ENCODE results near the gene POPDC2.
"Not testable (repeated sequence)": the region's sequence is repeated elsewhere in the genome, so short reads cannot be mapped to it uniquely, and the experiment has no call there.

The POPDC2 gene

DNA sequence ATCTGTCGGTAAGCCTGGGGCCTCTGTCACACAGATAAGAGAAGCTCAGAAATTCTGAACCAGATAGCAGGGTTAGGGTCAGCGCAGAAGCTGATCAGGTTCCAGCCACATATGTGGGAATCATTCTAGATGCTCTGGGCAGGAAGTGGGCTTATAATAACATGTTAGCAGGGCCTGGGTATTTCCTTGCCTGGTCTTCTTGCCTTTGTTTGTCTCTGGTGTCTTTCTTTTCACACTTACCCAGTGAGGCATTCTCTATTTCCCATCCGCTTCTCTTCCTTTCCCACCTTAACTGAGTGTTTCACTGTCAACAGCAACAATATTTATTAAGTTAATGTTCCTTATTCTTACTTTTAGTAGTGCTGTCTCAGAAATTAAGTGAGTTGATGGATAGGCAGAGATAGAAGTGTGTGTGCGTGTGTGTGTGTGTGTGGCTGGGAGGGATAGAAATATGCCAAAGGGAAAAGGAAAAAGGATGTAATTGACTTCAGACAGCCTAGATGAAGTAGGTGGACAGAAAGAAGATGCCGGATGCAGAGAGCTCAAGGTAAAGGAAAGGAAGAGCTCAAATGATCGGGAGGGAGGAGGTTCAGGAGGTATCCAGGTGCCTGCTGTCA, 60.7 kb downstream of the POPDC2 start:
- no peak for TF ChIP-seq POLR2A (IDR thresholded peaks at IDR 0.05; ENCODE audit: low read depth, low read length)
- DNase-seq (ENCODE audit: insufficient read length, low spot score) (no peak), FAIRE-seq (no peak)

DNA sequence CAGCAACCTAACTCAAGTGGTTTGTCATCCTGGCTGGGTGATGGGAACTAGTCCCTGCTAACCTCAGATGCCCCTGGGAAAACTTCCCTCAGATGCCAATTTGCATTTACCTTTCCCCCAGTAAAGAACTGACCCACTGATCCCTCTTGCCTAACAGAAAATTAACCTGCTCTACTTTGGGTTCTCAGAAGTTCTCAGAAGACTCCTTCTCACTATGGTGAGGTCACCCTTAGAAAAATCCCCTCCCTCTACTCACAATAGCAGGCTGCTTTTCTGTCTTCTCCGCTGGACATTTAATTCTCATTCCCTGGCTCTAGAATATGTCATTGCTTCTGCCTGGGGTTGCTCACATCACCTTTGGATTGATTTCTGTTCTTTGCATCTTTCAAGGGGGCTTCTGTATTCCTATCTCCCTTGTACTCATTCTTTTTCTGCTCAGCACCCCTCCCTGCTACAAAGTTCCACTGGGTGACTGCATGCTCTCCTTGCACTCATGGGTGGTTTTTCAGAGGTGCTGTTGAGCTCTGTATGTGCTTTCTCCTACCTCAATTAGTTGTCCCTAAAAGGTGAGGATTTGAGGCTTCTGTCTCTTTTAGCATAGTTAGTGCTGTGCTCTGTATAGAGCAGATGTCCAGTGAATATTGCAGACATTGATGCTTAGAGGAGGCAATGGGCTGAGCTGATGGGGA, 61.8 kb downstream of the POPDC2 start:
- FAIRE-seq (no peak), DNase-seq (ENCODE audit: insufficient read length, low spot score) (no peak)
- no peak for TF ChIP-seq POLR2A (IDR thresholded peaks at IDR 0.05; ENCODE audit: low read depth, low read length)

DNA sequence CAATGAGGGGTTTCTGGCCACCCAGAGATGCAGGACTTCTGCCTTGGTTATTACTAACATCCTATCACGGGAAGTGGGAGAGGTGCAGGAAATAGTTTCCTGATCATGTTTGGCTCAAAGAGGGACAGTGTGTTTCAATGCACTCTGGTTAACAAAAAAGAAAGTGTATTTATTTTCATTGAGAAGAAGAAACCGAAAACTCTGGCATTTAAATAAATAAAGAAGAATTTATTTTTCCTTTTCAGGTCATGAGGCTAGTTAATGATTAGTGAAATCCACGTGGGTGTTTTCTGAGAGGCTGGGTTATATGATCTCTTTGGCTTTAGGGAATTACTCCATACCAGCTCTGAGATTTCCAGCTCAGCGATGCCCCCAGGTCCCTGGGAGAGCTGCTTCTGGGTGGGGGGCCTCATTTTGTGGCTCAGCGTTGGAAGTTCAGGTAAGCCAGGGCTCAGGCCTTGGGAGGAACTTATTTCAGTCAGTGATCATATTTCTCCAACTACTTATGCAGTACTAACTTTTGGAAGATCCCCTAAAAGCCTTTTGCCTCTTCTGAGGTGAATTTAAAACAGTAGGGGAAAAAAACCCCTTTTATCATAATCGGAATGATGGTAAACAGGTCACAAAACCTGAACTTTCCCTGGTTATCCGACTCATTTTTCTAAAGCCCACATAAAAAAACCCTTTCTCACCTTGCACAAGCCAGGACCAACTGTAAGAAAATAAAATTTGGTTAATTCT, 62.7 kb downstream of the POPDC2 start, which contains the start of gene PLA1A:
PLA1A (plus strand) TSS at position 338 of the 741 bp plus-strand sequence; CDS start at position 367, 29 bp downstream.
- DNase-seq (ENCODE audit: insufficient read length, low spot score): no peak
- no peak for FAIRE-seq
- TF ChIP-seq POLR2A (IDR thresholded peaks at IDR 0.05; ENCODE audit: low read depth, low read length): no peak

DNA sequence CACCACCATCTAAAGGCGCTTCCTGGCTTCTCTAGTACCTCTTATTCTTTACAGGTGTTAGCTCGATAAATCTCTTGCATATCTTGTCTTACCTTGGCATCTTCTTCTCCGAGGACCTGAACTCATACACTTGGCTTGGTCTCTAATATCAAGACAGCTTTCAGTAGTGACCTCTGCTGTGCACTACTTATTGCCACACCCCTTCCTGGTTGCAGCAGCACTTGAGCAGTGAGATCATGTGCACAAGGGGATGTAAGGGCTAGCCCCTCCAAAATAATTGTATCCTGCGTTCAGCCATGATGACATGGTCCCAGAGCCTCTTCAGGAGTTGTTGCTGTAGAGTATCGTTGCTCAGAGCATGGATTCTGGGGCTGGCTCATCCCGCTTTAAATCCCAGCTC, 64.0 kb downstream of the POPDC2 start:
- no peak for TF ChIP-seq POLR2A (IDR thresholded peaks at IDR 0.05; ENCODE audit: low read depth, low read length)
- no peak for DNase-seq (ENCODE audit: insufficient read length, low spot score)
- FAIRE-seq: no peak

DNA sequence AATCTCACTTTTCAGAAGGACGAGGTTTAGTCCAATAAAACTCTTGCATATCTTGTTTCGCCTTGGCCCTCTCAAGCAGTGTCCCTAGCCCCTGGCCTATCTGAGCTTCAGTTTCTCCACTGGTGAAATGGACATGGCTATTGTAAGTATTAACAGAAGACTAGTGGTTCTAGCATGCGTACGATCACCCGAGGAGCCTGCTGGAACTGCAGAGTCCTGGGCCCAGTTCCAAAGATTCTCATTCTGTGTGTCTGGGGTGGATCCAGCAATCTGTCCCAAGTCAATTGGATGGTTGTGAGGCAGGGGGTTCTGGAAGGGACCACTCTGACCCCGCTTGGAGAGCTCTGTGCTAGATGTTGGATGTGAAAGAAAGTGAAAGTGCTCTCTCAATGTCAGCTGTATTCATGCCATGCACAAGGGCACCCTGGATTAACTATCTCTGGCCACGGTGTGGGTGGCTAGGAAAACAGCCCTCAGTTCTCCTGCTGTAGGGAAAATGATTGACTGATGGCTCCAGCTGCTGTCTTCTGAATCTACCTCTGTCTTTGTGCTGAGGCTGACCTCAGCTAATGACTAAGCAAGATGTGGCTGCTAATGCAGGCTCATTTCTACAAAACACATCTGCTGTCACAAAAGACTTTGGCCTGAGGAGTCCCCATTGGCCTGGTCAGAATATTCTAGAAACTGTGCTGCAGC, 64.6 kb downstream of the POPDC2 start:
- no peak for FAIRE-seq
- TF ChIP-seq POLR2A (IDR thresholded peaks at IDR 0.05; ENCODE audit: low read depth, low read length): no peak
- DNase-seq (ENCODE audit: insufficient read length, low spot score): no peak

DNA sequence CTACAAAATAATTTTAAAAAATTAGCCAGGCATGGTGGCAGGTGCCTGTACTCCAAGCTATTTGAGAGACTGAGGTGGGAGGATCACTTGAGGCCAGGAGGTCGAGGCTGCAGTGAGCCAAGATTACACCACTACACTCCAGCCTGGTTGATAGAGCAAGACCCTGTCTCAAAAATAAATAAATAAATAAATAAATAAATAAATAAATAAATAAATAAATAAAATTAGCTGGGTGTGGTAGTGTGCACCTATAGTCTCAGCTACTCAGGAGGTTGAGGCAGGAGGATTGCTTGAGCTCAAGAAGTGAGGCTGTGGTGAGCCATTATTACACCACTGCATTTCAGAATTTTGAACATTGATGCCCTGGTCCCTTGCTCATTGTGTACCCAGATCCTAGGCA, 65.5 kb downstream of the POPDC2 start:
- not testable (repeated sequence) for FAIRE-seq; DNase-seq (ENCODE audit: insufficient read length, low spot score)

DNA sequence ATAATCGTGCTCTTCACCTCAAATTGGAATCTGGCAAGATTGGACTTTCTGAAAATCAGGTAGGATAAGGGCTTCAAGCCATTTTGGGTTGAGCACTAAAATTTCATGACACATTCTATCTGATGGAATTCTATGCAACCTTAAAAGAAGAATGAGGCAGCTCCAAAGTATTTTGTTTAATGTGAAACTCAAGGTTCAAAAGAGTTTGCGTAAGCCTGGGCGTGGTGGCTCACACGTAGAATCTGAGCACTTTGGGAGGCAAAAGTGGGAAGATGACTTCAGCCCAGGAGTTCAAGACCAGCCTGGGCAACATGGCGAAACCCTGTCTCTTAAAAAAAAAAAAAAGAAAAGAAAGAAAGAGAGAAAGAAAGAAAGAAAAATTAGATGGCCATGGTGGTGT, 66.3 kb downstream of the POPDC2 start:
- FAIRE-seq: no peak
- TF ChIP-seq POLR2A (IDR thresholded peaks at IDR 0.05; ENCODE audit: low read depth, low read length): no peak
- DNase-seq (ENCODE audit: insufficient read length, low spot score): no peak

DNA sequence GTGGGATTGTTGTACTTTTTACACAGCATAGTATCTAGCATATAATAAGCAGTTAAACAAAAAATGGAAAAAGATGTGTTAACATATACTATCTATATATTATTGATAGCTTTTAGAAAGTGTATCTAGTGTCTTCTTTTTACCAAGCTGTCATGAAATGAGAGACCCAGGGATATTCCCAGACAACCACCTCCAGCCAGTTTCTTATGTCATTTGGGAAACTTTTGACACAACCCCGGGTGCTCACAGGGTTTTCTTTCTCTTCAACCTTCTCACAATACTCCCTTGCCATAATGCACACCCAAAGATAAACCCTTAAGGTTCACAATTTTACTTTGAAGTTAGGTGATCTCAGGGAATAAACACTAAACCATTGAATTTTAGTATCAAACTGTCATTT, 67.5 kb downstream of the POPDC2 start:
- DNase-seq (ENCODE audit: insufficient read length, low spot score): no peak
- no peak for TF ChIP-seq POLR2A (IDR thresholded peaks at IDR 0.05; ENCODE audit: low read depth, low read length)
- FAIRE-seq: no peak
